HG02870 (cell line): ENCODE results near the gene FNDC11.
"Not testable (repeated sequence)": the region's sequence is repeated elsewhere in the genome, so short reads cannot be mapped to it uniquely, and the experiment has no call there.

Source experiments
- ATAC-seq: cut with Tn5 transposase; IDR thresholded peaks from one replicate; pipeline ENCODE4 v1.9.1; 2021; ENCODE audit warnings: mild to moderate bottlenecking, moderate library complexity; ENCODE audit not compliant: unreplicated experiment

FNDC11 gene

GRCh38 chr20:63553933-63554290 lies at the start of gene FNDC11:
Gene FNDC11 (plus strand): TSS chr20:63554159. CDS start chr20:63555664, 1,505 bp downstream.
- ATAC-seq, result peak; percentile 14

- ATAC-seq, result no peak
These were observed 49.3 kb upstream of the FNDC11 start for GRCh38 chr20:63504642-63505041.

GRCh38 chr20:63505281-63505680 lies 48.7 kb upstream of the FNDC11 start:
- no peak for ATAC-seq

- ATAC-seq, result no peak
These were observed 48.2 kb upstream of the FNDC11 start for GRCh38 chr20:63505723-63506122.

- no peak for ATAC-seq
These were observed 46.7 kb upstream of the FNDC11 start for GRCh38 chr20:63507083-63507743.

GRCh38 chr20:63508072-63508768 lies 45.7 kb upstream of the FNDC11 start:
- ATAC-seq, result no peak

- ATAC-seq, result no peak
These were observed 44.8 kb upstream of the FNDC11 start for GRCh38 chr20:63509088-63509564.

GRCh38 chr20:63513207-63513606 lies 40.8 kb upstream of the FNDC11 start:
- no peak for ATAC-seq

- not testable (repeated sequence) for ATAC-seq
These were observed 39.4 kb upstream of the FNDC11 start for GRCh38 chr20:63514520-63514919.

- ATAC-seq, result no peak
These were observed 36.3 kb upstream of the FNDC11 start for GRCh38 chr20:63517376-63518309.

- no peak for ATAC-seq
These were observed 35.6 kb upstream of the FNDC11 start for GRCh38 chr20:63518351-63518861.

- ATAC-seq, result no peak
These were observed 34.9 kb upstream of the FNDC11 start for GRCh38 chr20:63518946-63519667.

GRCh38 chr20:63519668-63520503 lies 34.1 kb upstream of the FNDC11 start:
- ATAC-seq, result peak; percentile 27

- peak; percentile 62 for ATAC-seq
These were observed 33.4 kb upstream of the FNDC11 start, which contains the start of gene PPDPF for GRCh38 chr20:63520504-63520933. Gene PPDPF (plus strand): TSS chr20:63520765. CDS start chr20:63521309, 544 bp downstream.

GRCh38 chr20:63520934-63521601 lies 32.9 kb upstream of the FNDC11 start:
- peak; percentile 34 for ATAC-seq

GRCh38 chr20:63521602-63522001 lies 32.4 kb upstream of the FNDC11 start:
- no peak for ATAC-seq

GRCh38 chr20:63522091-63522868 lies 31.7 kb upstream of the FNDC11 start:
- no peak for ATAC-seq

- ATAC-seq, result no peak
These were observed 30.9 kb upstream of the FNDC11 start for GRCh38 chr20:63522981-63523611.
